RPMI8226 (cell line): ENCODE results near the gene NDUFB1.
A peak's percentile ranks its signal among the peaks of the same experiment; 100 is the strongest.

Experiments used
- DNase-seq: peaks from one replicate; pipeline ENCODE4 v3.0.0-alpha.2; 2015

NDUFB1 gene

GRCh38 chr14:92121670-92122350 is at the start of gene NDUFB1, which contains the start of gene CPSF2:
TSS of gene NDUFB1 (minus strand) at chr14:92121706. CDS start at chr14:92117637, 4,069 bp downstream.
TSS of gene CPSF2 (plus strand) at chr14:92121969. CDS start at chr14:92130985, 9,016 bp downstream.
- DNase-seq = peak; percentile 81

- DNase-seq = no peak
These were observed 43.5 kb upstream of the NDUFB1 start for GRCh38 chr14:92164958-92165357.

GRCh38 chr14:92161521-92161920 is 40.0 kb upstream of the NDUFB1 start:
- no peak for DNase-seq

GRCh38 chr14:92160619-92161018 is 39.1 kb upstream of the NDUFB1 start:
- no peak for DNase-seq

GRCh38 chr14:92154283-92154942 is 32.9 kb upstream of the NDUFB1 start:
- DNase-seq = no peak

GRCh38 chr14:92153581-92153980 is 32.1 kb upstream of the NDUFB1 start:
- DNase-seq = no peak

- DNase-seq = no peak
These were observed 23.2 kb upstream of the NDUFB1 start for GRCh38 chr14:92144708-92145107.

- no peak for DNase-seq
These were observed 22.5 kb upstream of the NDUFB1 start for GRCh38 chr14:92143962-92144361.

GRCh38 chr14:92143309-92143708 is 21.8 kb upstream of the NDUFB1 start:
- no peak for DNase-seq

- no peak for DNase-seq
These were observed 13.8 kb upstream of the NDUFB1 start for GRCh38 chr14:92135269-92135668.

GRCh38 chr14:92134456-92134855 is 12.9 kb upstream of the NDUFB1 start:
- no peak for DNase-seq

- DNase-seq = no peak
These were observed 1.3 kb upstream of the NDUFB1 start for GRCh38 chr14:92122761-92123160.

GRCh38 chr14:92122351-92122677 is 808 bp upstream of the NDUFB1 start:
- peak; percentile 23 for DNase-seq

- DNase-seq = peak; percentile 12
These were observed 268 bp downstream of the NDUFB1 start for GRCh38 chr14:92121207-92121669.

- DNase-seq = no peak
These were observed 12.0 kb downstream of the NDUFB1 start for GRCh38 chr14:92109490-92109889.

- DNase-seq = no peak
These were observed 12.9 kb downstream of the NDUFB1 start for GRCh38 chr14:92108345-92109254.

- peak; percentile 96 for DNase-seq
These were observed 15.2 kb downstream of the NDUFB1 start, which contains the start of gene ATXN3 for GRCh38 chr14:92106143-92106926. TSS of gene ATXN3 (minus strand) at chr14:92106582. CDS start at chr14:92106552, 30 bp downstream.

- DNase-seq = peak; percentile 15
These were observed 15.7 kb downstream of the NDUFB1 start for GRCh38 chr14:92105893-92106142.

- no peak for DNase-seq
These were observed 16.2 kb downstream of the NDUFB1 start for GRCh38 chr14:92105073-92105892.

GRCh38 chr14:92103363-92103989 is 18.0 kb downstream of the NDUFB1 start:
- DNase-seq = no peak

GRCh38 chr14:92099802-92100201 is 21.7 kb downstream of the NDUFB1 start:
- DNase-seq = no peak
